K562 (cell line): Measurements from ENCODE around the gene ST6GALNAC3.

Experiments used
- EHMT2 ChIP-seq: fragments of 450-650 bp; IDR thresholded peaks from 2 replicates; pipeline ENCODE4 v1.6.1; 2018; ENCODE audit warnings: antibody characterized with exemption
- KDM1A ChIP-seq, 2 experiments: fragments of 450-650 bp; IDR thresholded peaks; 2 replicates each; pipeline ENCODE4 v1.6.1; 2016; ENCODE audit warnings: mild to moderate bottlenecking in 2 of 2
- NFRKB ChIP-seq: fragments of 450-650 bp; IDR thresholded peaks from 2 replicates; pipeline ENCODE4 v1.6.1; 2016; ENCODE audit warnings: low read depth
- POLR2AphosphoS5 ChIP-seq: IDR thresholded peaks from 2 replicates; pipeline ENCODE4 v1.6.1; 2011; ENCODE audit warnings: mild to moderate bottlenecking, low read depth, low read length, moderate library complexity; ENCODE audit not compliant: control insufficient read depth, insufficient read depth
- RAD21 ChIP-seq, 2 experiments: fragments of 250-450 bp in 1 of 2; fragments of 450-650 bp in 1 of 2; sonication (Bioruptor Pico) in 1 of 2; formaldehyde crosslinking in 1 of 2; IDR thresholded peaks in 1 of 2; conservative IDR thresholded peaks in 1 of 2; 2 replicates each; pipeline versions ENCODE4 v1.4.0 to v1.8.0; 2020 to 2022; ENCODE audit warnings: mild to moderate bottlenecking in 2 of 2, moderate library complexity in 1 of 2
- SP2 ChIP-seq: IDR thresholded peaks from 2 replicates; pipeline ENCODE4 v1.6.1; 2011; ENCODE audit warnings: mild to moderate bottlenecking, low read depth, low read length, moderate library complexity; ENCODE audit not compliant: poor library complexity, severe bottlenecking; ENCODE audit errors: extremely low read depth
- ZFP30 ChIP-seq: fragments of 250-450 bp; sonication (Bioruptor Pico); IDR thresholded peaks from 2 replicates; pipeline ENCODE4 v1.8.0; 2022; ENCODE audit warnings: moderate library complexity, mild to moderate bottlenecking, inconsistent platforms, borderline replicate concordance
- ZNF121 ChIP-seq: sonication (generic); formaldehyde crosslinking; conservative IDR thresholded peaks from 2 replicates; pipeline ENCODE4 v1.8.0; 2022; ENCODE audit warnings: missing genetic modification reagents

DNA sequence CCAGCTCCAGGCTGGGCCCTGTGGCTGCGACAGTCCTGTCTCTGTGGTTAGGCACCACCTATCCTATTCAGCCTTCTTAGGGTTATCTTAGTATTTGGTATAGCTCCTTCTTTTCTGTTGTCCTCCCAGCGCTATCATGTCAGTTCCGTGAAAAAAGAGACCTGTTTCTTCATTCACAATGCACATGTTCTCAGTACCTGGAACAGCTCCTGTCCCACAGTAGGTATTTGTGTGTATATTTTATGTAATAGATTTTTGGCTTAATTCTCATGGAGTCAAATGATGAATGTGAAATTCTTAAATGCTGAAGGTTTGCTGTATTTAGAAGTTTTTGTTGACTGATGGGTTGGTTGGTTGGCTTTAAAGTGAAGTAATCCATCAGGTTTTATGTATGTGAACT, 279.7 kb downstream of the ST6GALNAC3 start:
- TF ChIP-seq KDM1A (IDR thresholded peaks at IDR 0.05) (no peak), SP2 (no peak), RAD21 (CRISPR knock-in tag; conservative IDR thresholded peaks at IDR 0.05 in 1 of 2, IDR thresholded peaks at IDR 0.05 in 1 of 2) (no peak), EHMT2 (no peak), ZNF121 (CRISPR knock-in tag) (no peak), POLR2AphosphoS5 (no peak), NFRKB (no peak), ZFP30 (CRISPR knock-in tag) (no peak)
